ENCODE results near the gene STRIP2. TPM values are rescaled to one million over a fixed set of nuclear protein-coding genes. Genes with fewer than 3 reads are reported as not detected.
"Not testable (repeated sequence)": the region's sequence is repeated elsewhere in the genome, so short reads cannot be mapped to it uniquely, and the experiment has no call there.

STRIP2 gene
- total and polyA plus RNA-seq, 2 donors (not counting 1 experiment from before 2014, with no cell fraction given), result 0.21 to 0.79 TPM

- Histone ChIP-seq H3K9ac (ENCODE audit: low read length) (no peak overlapping the region), H3K4me3 (ENCODE audit: control extremely low read depth in 1 of 5, extremely low read depth in 1 of 5, insufficient read depth in 1 of 5, low read depth in 2 of 5, low read length in 4 of 5) (no peak overlapping the region), H2AFZ (ENCODE audit: insufficient read depth, low read depth, low read length, poor library complexity, severe bottlenecking) (no peak overlapping the region), H3K4me1 (ENCODE audit: control insufficient read depth in 2 of 2, insufficient read depth in 2 of 2, low read length in 2 of 2) (no peaks in the 10 kb centered on the region), H3K36me3 (replicated peaks in 1 of 2; ENCODE audit: control extremely low read depth in 1 of 2, control insufficient read depth in 1 of 2, extremely low read depth in 1 of 2, insufficient read depth in 2 of 2, low read length in 1 of 2) (no peaks in the 10 kb centered on the region), H3K4me2 (replicated peaks; ENCODE audit: low read depth, low read length, poor library complexity, severe bottlenecking) (no peak overlapping the region), H3K79me2 (ENCODE audit: control insufficient read depth, insufficient read depth, low read length) (no peaks in the 10 kb centered on the region), H3K27me3 (replicated peaks in 1 of 4; ENCODE audit: control extremely low read depth in 1 of 4, control insufficient read depth in 3 of 4, insufficient read depth in 4 of 4, low read length in 3 of 4) (peaks cover 0 to 15% (median 0%) of the 10 kb centered on the region in 4 experiments), H4K20me1 (ENCODE audit: control insufficient read depth, insufficient read depth, low read length, poor library complexity, severe bottlenecking) (no peaks in the 10 kb centered on the region), H3K9me3 (ENCODE audit: control extremely low read depth in 1 of 3, control insufficient read depth in 2 of 3, insufficient read depth in 1 of 3, low read length in 2 of 3) (no peaks in the 10 kb centered on the region), H3K27ac (ENCODE audit: low read length in 2 of 2) (no peak overlapping the region)
- H3K4me1 Mint-ChIP-seq, result no peaks in the 10 kb centered on the region
- POLR2A ChIA-PET, result no interaction called here
- CTCF ChIA-PET, result no interaction called here
- intact Hi-C loops (cut with micrococcal nuclease), result no loop called here
- DNase-seq (no peak), ATAC-seq (ENCODE audit: low read depth) (no peak)
- H3K9me3 Mint-ChIP-seq (ENCODE audit: insufficient read depth), result no peaks in the 10 kb centered on the region
- H3K27ac Mint-ChIP-seq, result no peak overlapping the region
- peaks cover 25% of the 10 kb centered on the region for H3K27me3 Mint-ChIP-seq
- 53% methylated on average over 3 of the region's 5 CpGs for WGBS (ENCODE audit: insufficient coverage)
- H3K4me3 Mint-ChIP-seq, result no peak overlapping the region
- TF ChIP-seq EZH2 (IDR thresholded peaks at IDR 0.05; ENCODE audit: borderline replicate concordance, insufficient read depth, low read depth, low read length, poor library complexity, severe bottlenecking), result no peak
- TF ChIP-seq, protein P1, sequence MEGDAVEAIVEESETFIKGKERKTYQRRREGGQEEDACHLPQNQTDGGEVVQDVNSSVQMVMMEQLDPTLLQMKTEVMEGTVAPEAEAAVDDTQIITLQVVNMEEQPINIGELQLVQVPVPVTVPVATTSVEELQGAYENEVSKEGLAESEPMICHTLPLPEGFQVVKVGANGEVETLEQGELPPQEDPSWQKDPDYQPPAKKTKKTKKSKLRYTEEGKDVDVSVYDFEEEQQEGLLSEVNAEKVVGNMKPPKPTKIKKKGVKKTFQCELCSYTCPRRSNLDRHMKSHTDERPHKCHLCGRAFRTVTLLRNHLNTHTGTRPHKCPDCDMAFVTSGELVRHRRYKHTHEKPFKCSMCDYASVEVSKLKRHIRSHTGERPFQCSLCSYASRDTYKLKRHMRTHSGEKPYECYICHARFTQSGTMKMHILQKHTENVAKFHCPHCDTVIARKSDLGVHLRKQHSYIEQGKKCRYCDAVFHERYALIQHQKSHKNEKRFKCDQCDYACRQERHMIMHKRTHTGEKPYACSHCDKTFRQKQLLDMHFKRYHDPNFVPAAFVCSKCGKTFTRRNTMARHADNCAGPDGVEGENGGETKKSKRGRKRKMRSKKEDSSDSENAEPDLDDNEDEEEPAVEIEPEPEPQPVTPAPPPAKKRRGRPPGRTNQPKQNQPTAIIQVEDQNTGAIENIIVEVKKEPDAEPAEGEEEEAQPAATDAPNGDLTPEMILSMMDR (IDR thresholded peaks at IDR 0.05), result no peak
These were observed 88.7 kb downstream of the STRIP2 start for GRCh38 chr7:129522971-129523340.

GRCh38 chr7:129523924-129524323 is 89.7 kb downstream of the STRIP2 start:
- ChIA-PET POLR2A (no interaction called here), CTCF (no interaction called here)
- no peaks in the 10 kb centered on the region for H3K4me1 ChIP-seq (ENCODE audit: control insufficient read depth in 2 of 2, insufficient read depth in 2 of 2, low read length in 2 of 2)
- H3K79me2 ChIP-seq (ENCODE audit: control insufficient read depth, insufficient read depth, low read length), result no peaks in the 10 kb centered on the region
- H3K9me3 ChIP-seq (ENCODE audit: control extremely low read depth in 1 of 3, control insufficient read depth in 2 of 3, insufficient read depth in 1 of 3, low read length in 2 of 3), result no peaks in the 10 kb centered on the region
- peaks cover 0 to 15% (median 0%) of the 10 kb centered on the region in 4 experiments for H3K27me3 ChIP-seq (replicated peaks in 1 of 4; ENCODE audit: control extremely low read depth in 1 of 4, control insufficient read depth in 3 of 4, insufficient read depth in 4 of 4, low read length in 3 of 4)
- TF ChIP-seq EZH2 (IDR thresholded peaks at IDR 0.05; ENCODE audit: borderline replicate concordance, insufficient read depth, low read depth, low read length, poor library complexity, severe bottlenecking), result no peak
- TF ChIP-seq, protein P1 (IDR thresholded peaks at IDR 0.05), result no peak
- no peak overlapping the region for H3K9ac ChIP-seq (ENCODE audit: low read length)
- H3K27ac ChIP-seq (ENCODE audit: low read length in 2 of 2), result no peak overlapping the region
- Mint-ChIP-seq H3K4me1 (no peaks in the 10 kb centered on the region), H3K27me3 (peaks cover 25% of the 10 kb centered on the region), H3K27ac (no peak overlapping the region), H3K9me3 (ENCODE audit: insufficient read depth) (no peaks in the 10 kb centered on the region), H3K4me3 (no peak overlapping the region)
- no peak overlapping the region for H3K4me3 ChIP-seq (ENCODE audit: control extremely low read depth in 1 of 5, extremely low read depth in 1 of 5, insufficient read depth in 1 of 5, low read depth in 2 of 5, low read length in 4 of 5)
- no peaks in the 10 kb centered on the region for H4K20me1 ChIP-seq (ENCODE audit: control insufficient read depth, insufficient read depth, low read length, poor library complexity, severe bottlenecking)
- H3K36me3 ChIP-seq (replicated peaks in 1 of 2; ENCODE audit: control extremely low read depth in 1 of 2, control insufficient read depth in 1 of 2, extremely low read depth in 1 of 2, insufficient read depth in 2 of 2, low read length in 1 of 2), result no peaks in the 10 kb centered on the region
- no peak for ATAC-seq (ENCODE audit: low read depth)
- DNase-seq, result no peak
- WGBS (ENCODE audit: insufficient coverage), result no CpG with 5 or more reads among the region's 3 CpGs
- intact Hi-C loops (cut with micrococcal nuclease), result no loop called here
- H2AFZ ChIP-seq (ENCODE audit: insufficient read depth, low read depth, low read length, poor library complexity, severe bottlenecking), result no peak overlapping the region
- no peak overlapping the region for H3K4me2 ChIP-seq (replicated peaks; ENCODE audit: low read depth, low read length, poor library complexity, severe bottlenecking)

GRCh38 chr7:129524405-129524804 is 90.2 kb downstream of the STRIP2 start:
- H3K27me3 ChIP-seq (replicated peaks in 1 of 4; ENCODE audit: control extremely low read depth in 1 of 4, control insufficient read depth in 3 of 4, insufficient read depth in 4 of 4, low read length in 3 of 4), result peaks cover 0 to 15% (median 0%) of the 10 kb centered on the region in 4 experiments
- DNase-seq; H3K9me3 ChIP-seq (ENCODE audit: control extremely low read depth in 1 of 3, control insufficient read depth in 2 of 3, insufficient read depth in 1 of 3, low read length in 2 of 3); H3K4me3 Mint-ChIP-seq; H3K4me1 Mint-ChIP-seq; H4K20me1 ChIP-seq (ENCODE audit: control insufficient read depth, insufficient read depth, low read length, poor library complexity, severe bottlenecking); H3K36me3 ChIP-seq (replicated peaks in 1 of 2; ENCODE audit: control extremely low read depth in 1 of 2, control insufficient read depth in 1 of 2, extremely low read depth in 1 of 2, insufficient read depth in 2 of 2, low read length in 1 of 2); H3K4me1 ChIP-seq (ENCODE audit: control insufficient read depth in 2 of 2, insufficient read depth in 2 of 2, low read length in 2 of 2); H3K79me2 ChIP-seq (ENCODE audit: control insufficient read depth, insufficient read depth, low read length); H3K27ac Mint-ChIP-seq; H2AFZ ChIP-seq (ENCODE audit: insufficient read depth, low read depth, low read length, poor library complexity, severe bottlenecking); H3K27ac ChIP-seq (ENCODE audit: low read length in 2 of 2); intact Hi-C loops (cut with micrococcal nuclease); H3K9me3 Mint-ChIP-seq (ENCODE audit: insufficient read depth); ATAC-seq (ENCODE audit: low read depth); POLR2A ChIA-PET; H3K4me2 ChIP-seq (replicated peaks; ENCODE audit: low read depth, low read length, poor library complexity, severe bottlenecking); H3K9ac ChIP-seq (ENCODE audit: low read length); H3K4me3 ChIP-seq (ENCODE audit: control extremely low read depth in 1 of 5, extremely low read depth in 1 of 5, insufficient read depth in 1 of 5, low read depth in 2 of 5, low read length in 4 of 5); CTCF ChIA-PET: not testable (repeated sequence)
- 100% methylated on average over 1 of the region's 2 CpGs for WGBS (ENCODE audit: insufficient coverage)
- peaks cover 25% of the 10 kb centered on the region for H3K27me3 Mint-ChIP-seq
